BLaER1 (cell line): ENCODE measurements around the gene HIVEP2.

Source experiments
- H3K27ac ChIP-seq: shearing (Covaris generic); formaldehyde crosslinking; 2 replicates; pipeline ENCODE4 v1.8.1; 2022
- H3K27me3 ChIP-seq: shearing (Covaris generic); formaldehyde crosslinking; 2 replicates; pipeline ENCODE4 v1.8.1; 2022
- H3K36me3 ChIP-seq: shearing (Covaris generic); formaldehyde crosslinking; 2 replicates; pipeline ENCODE4 v1.8.1; 2022
- H3K4me1 ChIP-seq: shearing (Covaris generic); formaldehyde crosslinking; 2 replicates; pipeline ENCODE4 v1.8.1; 2022
- H3K4me2 ChIP-seq: shearing (Covaris generic); formaldehyde crosslinking; 2 replicates; pipeline ENCODE4 v1.8.1; 2022
- H3K4me3 ChIP-seq: shearing (Covaris generic); formaldehyde crosslinking; 2 replicates; pipeline ENCODE4 v1.8.1; 2022
- H3K9ac ChIP-seq: shearing (Covaris generic); formaldehyde crosslinking; 2 replicates; pipeline ENCODE4 v1.8.1; 2022
- H3K9me3 ChIP-seq: shearing (Covaris generic); formaldehyde crosslinking; 2 replicates; pipeline ENCODE4 v1.8.1; 2022
- H4K20me1 ChIP-seq: shearing (Covaris generic); formaldehyde crosslinking; 2 replicates; pipeline ENCODE4 v1.8.1; 2022
- Cebpa-rat ChIP-seq: shearing (Covaris generic); IDR thresholded peaks from 2 replicates; pipeline ENCODE4 v1.8.1; 2022

Gene HIVEP2

GRCh38 chr6:142885182-142885867, 59.7 kb downstream of the HIVEP2 start:
- no peak for TF ChIP-seq Cebpa-rat
- Histone ChIP-seq H3K27ac (peak overlapping the region; percentile 77), H4K20me1 (peaks cover 42% of the 10 kb centered on the region; the same call in 1 of the 2 replicates), H3K9ac (peak overlapping the region; percentile 70), H3K27me3 (no peaks in the 10 kb centered on the region), H3K4me1 (peaks cover 67% of the 10 kb centered on the region), H3K36me3 (peaks cover 20% of the 10 kb centered on the region), H3K9me3 (no peaks in the 10 kb centered on the region), H3K4me3 (peak overlapping the region; percentile 59), H3K4me2 (peak overlapping the region; percentile 86)

DNA sequence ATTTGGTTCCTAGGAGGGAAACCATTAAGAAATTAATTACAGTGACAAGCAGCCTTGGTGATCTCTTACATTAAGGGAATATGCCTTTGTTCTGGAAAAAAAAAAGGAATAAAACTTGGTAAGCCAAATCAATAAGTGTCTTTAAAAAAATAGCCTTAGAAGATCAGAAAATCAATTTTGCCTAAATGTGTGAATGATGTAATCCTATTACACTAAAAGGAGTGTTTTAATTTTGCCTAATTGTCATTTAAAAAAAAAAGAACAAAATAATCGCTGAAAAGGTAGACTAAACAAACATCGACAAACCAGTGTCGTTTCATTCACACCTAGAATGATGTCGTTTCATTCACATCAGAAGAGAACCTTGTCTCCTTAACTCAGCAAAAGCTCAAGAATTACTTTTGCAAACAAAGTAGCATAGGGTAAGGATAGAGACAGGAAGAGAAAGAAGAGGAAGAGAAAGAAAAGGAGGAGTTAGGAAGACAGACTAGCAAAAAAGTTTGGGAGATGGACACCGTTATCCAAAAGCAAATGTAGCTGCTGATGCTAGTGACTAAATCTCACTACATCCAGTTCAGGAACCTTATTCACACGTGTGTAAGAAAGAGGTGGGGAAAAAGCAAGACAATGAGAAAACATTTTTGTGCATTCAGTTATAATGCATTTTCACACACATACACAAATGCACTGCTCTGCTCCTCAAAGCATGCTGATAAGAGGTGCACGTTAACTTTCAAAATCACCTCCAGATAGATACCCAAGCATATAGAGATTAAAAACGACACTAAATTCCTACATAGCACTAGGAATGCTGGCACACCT, 60.6 kb downstream of the HIVEP2 start:
- peak overlapping the region; percentile 86 for H3K4me2 ChIP-seq
- H3K27ac ChIP-seq: peak overlapping the region; percentile 77
- H3K9me3 ChIP-seq: no peaks in the 10 kb centered on the region
- H3K27me3 ChIP-seq: no peaks in the 10 kb centered on the region
- peaks cover 67% of the 10 kb centered on the region for H3K4me1 ChIP-seq
- peak overlapping the region; percentile 70 for H3K9ac ChIP-seq
- H3K4me3 ChIP-seq: peak overlapping the region; percentile 59
- no peak for TF ChIP-seq Cebpa-rat
- peaks cover 42% of the 10 kb centered on the region for H4K20me1 ChIP-seq
- H3K36me3 ChIP-seq: peaks cover 25% of the 10 kb centered on the region

DNA sequence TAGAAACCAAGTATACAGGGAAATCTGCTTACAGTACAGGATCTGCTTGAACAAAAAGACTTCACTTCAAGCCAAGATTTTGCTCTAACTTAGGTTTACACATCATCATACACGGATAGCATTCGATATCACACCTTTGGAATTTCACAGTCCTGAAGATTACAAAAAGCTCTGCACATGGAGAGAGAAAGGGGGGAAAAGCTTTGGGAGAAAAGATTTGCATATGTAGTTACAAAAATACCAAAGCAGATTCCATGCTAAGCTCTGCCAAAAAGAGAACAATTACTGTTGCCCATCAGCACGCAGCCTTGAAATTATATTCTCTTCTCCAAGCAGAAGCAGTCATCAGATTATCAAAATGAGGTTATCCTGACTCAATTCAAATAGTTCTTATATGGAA, 62.0 kb downstream of the HIVEP2 start:
- Histone ChIP-seq H3K27me3 (no peaks in the 10 kb centered on the region), H3K4me2 (no peak overlapping the region), H3K27ac (no peak overlapping the region), H3K9me3 (peaks cover 7% of the 10 kb centered on the region; the same call in 1 of the 2 replicates), H3K36me3 (peaks cover 39% of the 10 kb centered on the region), H3K9ac (no peak overlapping the region), H4K20me1 (peaks cover 51% of the 10 kb centered on the region), H3K4me3 (no peak overlapping the region), H3K4me1 (peaks cover 59% of the 10 kb centered on the region)
- TF ChIP-seq Cebpa-rat: no peak

DNA sequence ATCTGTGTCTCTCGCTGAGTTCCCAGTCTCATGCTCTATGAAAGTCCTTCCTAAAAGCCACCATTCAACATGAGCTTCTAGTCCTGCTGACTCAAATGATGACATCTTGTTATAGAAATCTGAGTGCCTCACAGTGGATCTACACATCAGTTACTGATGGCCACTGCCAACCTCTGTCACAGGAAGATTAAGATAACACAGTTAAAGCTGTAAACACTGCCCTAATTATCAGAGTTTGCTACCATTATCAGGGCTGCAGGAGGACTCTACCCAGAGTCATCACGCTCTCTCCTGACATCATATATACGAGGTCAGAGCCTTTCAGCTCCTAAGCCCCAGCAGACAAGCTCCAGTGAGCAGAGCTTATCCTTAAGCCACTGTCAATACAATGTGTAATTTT, 63.2 kb downstream of the HIVEP2 start:
- Histone ChIP-seq H4K20me1 (peaks cover 62% of the 10 kb centered on the region), H3K9me3 (peaks cover 7% of the 10 kb centered on the region; the same call in 1 of the 2 replicates), H3K36me3 (peaks cover 45% of the 10 kb centered on the region), H3K9ac (no peak overlapping the region), H3K27ac (no peak overlapping the region), H3K27me3 (no peaks in the 10 kb centered on the region), H3K4me3 (no peak overlapping the region), H3K4me2 (no peak overlapping the region), H3K4me1 (peaks cover 48% of the 10 kb centered on the region)
- no peak for TF ChIP-seq Cebpa-rat

GRCh38 chr6:142881290-142881689, 63.7 kb downstream of the HIVEP2 start:
- Histone ChIP-seq H3K4me1 (peaks cover 43% of the 10 kb centered on the region), H3K9ac (no peak overlapping the region), H3K9me3 (peaks cover 7% of the 10 kb centered on the region; the same call in 1 of the 2 replicates), H4K20me1 (peaks cover 67% of the 10 kb centered on the region), H3K27me3 (no peaks in the 10 kb centered on the region), H3K27ac (no peak overlapping the region), H3K36me3 (peaks cover 50% of the 10 kb centered on the region), H3K4me2 (no peak overlapping the region), H3K4me3 (no peak overlapping the region)
- no peak for TF ChIP-seq Cebpa-rat

- Histone ChIP-seq H3K36me3 (peaks cover 56% of the 10 kb centered on the region), H3K4me1 (peaks cover 32% of the 10 kb centered on the region), H3K9me3 (peaks cover 7% of the 10 kb centered on the region; the same call in 1 of the 2 replicates), H4K20me1 (peaks cover 76% of the 10 kb centered on the region), H3K27me3 (no peaks in the 10 kb centered on the region), H3K4me3 (no peak overlapping the region), H3K27ac (no peak overlapping the region), H3K9ac (no peak overlapping the region), H3K4me2 (no peak overlapping the region)
- no peak for TF ChIP-seq Cebpa-rat
Measured at GRCh38 chr6:142880201-142880600, 64.8 kb downstream of the HIVEP2 start.

DNA sequence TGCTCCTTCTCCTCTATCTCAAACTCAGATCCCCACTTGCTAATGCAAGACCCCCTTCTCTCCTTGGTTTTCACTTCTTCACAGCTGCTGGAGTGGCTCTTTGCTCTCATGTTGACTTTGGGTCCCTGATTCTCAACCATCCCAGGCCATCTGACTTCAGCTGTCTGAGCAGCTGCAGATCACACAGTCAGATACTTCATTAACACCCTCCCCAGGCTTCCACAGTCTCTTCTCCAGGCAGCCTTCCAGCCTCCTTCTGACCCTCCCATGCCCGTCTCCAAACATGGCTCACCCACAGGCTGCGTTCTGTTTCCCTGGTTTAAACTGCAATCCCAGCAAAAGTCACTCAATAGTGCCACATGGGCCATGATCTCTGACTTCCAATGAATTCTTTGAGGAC, 65.4 kb downstream of the HIVEP2 start:
- Histone ChIP-seq H3K9me3 (peaks cover 7% of the 10 kb centered on the region; the same call in 1 of the 2 replicates), H3K36me3 (peaks cover 61% of the 10 kb centered on the region), H3K4me3 (no peak overlapping the region), H3K9ac (no peak overlapping the region), H3K27me3 (no peaks in the 10 kb centered on the region), H3K4me2 (no peak overlapping the region), H3K27ac (no peak overlapping the region), H4K20me1 (peaks cover 76% of the 10 kb centered on the region), H3K4me1 (peaks cover 25% of the 10 kb centered on the region)
- TF ChIP-seq Cebpa-rat: no peak

DNA sequence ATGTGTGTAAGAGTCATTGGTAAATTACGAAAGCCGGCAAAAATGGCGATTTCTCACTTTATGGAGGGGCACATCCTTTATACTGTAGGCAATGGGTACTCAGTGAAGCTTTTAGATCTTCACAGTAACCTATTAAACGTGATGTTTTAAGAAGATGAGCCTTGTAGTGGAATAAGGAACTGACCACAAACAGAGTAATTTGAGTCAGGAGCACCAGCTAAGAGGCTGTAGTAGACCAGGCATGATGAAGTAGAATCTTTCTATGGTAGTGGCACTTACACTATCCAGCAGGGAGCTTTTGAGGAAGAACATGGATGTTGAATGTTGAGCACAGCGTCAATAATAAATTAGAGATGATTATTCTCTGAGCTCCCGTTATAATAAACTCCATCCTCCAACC, 65.9 kb downstream of the HIVEP2 start:
- no peak for TF ChIP-seq Cebpa-rat
- Histone ChIP-seq H3K27me3 (no peaks in the 10 kb centered on the region), H3K4me1 (peaks cover 21% of the 10 kb centered on the region)

DNA sequence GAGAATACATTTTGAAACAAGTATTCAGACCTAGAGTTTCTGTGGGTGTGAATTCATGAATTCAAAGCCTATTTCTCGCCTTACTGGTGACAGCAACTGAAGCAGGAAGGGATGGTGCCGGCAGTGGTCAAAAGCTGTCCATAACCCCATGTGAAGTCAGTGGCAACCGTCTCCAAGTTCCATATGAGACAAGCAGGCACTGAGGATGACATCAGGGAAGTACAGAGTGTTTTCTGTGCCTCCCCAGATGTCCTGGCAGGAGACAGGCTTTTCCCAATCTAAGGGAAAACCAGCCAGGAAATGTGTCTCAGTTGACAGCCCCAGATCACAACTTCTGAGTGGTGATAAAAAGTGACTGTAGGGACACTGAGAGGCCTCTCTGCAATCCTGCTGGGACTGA, 66.6 kb downstream of the HIVEP2 start:
- Histone ChIP-seq H3K9me3 (peaks cover 7% of the 10 kb centered on the region; the same call in 1 of the 2 replicates), H3K4me2 (no peak overlapping the region), H4K20me1 (peaks cover 86% of the 10 kb centered on the region)

More for the DNA sequence above, 65.9 kb downstream of the HIVEP2 start:
- H3K4me3 ChIP-seq: no peak overlapping the region
- no peak overlapping the region for H3K9ac ChIP-seq
- H3K9me3 ChIP-seq: peaks cover 7% of the 10 kb centered on the region; the same call in 1 of the 2 replicates
- peaks cover 80% of the 10 kb centered on the region for H4K20me1 ChIP-seq
- peaks cover 61% of the 10 kb centered on the region for H3K36me3 ChIP-seq
- no peak overlapping the region for H3K27ac ChIP-seq
- H3K4me2 ChIP-seq: no peak overlapping the region

GRCh38 chr6:142874676-142875075, 70.3 kb downstream of the HIVEP2 start:
- Histone ChIP-seq H4K20me1 (peaks cover 99% of the 10 kb centered on the region), H3K9ac (no peak overlapping the region), H3K27me3 (no peaks in the 10 kb centered on the region), H3K9me3 (peaks cover 7% of the 10 kb centered on the region; the same call in 1 of the 2 replicates), H3K4me1 (peaks cover 17% of the 10 kb centered on the region), H3K36me3 (peaks cover 52% of the 10 kb centered on the region), H3K4me3 (no peak overlapping the region), H3K27ac (no peak overlapping the region), H3K4me2 (no peak overlapping the region)
- no peak for TF ChIP-seq Cebpa-rat

More for the DNA sequence above, 66.6 kb downstream of the HIVEP2 start:
- TF ChIP-seq Cebpa-rat: no peak
- Histone ChIP-seq H3K36me3 (peaks cover 61% of the 10 kb centered on the region), H3K27me3 (no peaks in the 10 kb centered on the region), H3K4me1 (peaks cover 14% of the 10 kb centered on the region; the same call in 1 of the 2 replicates), H3K27ac (no peak overlapping the region), H3K9ac (no peak overlapping the region), H3K4me3 (no peak overlapping the region)
